ENCODE results near the gene LLCFC1. TPM values are rescaled to one million over a fixed set of nuclear protein-coding genes. Genes with fewer than 3 reads are reported as not detected.

Gene LLCFC1
- total and polyA plus RNA-seq, 2 of the 8 experiments (the other 6 are each of a cell fraction or from before 2014, with no cell fraction given): not detected

GRCh38 chr7:142933624-142934023 lies 5.7 kb upstream of the LLCFC1 start, which contains the start of gene TRPV5 (continued):
- TF ChIP-seq ATF2 (IDR thresholded peaks at IDR 0.05; ENCODE audit: low read length) (no peak), MAFK (IDR thresholded peaks at IDR 0.05; ENCODE audit: low read depth, low read length) (no peak), CREB1 (IDR thresholded peaks at IDR 0.05) (no peak), NRF1 (IDR thresholded peaks at IDR 0.05; ENCODE audit: low read depth, low read length) (no peak), BRCA1 (IDR thresholded peaks at IDR 0.05; ENCODE audit: low read depth, low read length) (no peak), SIRT6 (IDR thresholded peaks at IDR 0.05; ENCODE audit: low read length) (no peak), MAX (IDR thresholded peaks at IDR 0.05) (no peak)
